KG1 (cell line): ENCODE measurements around the gene RPRD1B.

ENCODE experiments used
- DNase-seq: peaks from one replicate; lab custom pipeline; 2025; lab: John Stamatoyannopoulos, UW

The RPRD1B gene

GRCh38 chr20:38040276-38040675 lies 6.7 kb downstream of the RPRD1B start:
- DNase-seq = no peak

DNA sequence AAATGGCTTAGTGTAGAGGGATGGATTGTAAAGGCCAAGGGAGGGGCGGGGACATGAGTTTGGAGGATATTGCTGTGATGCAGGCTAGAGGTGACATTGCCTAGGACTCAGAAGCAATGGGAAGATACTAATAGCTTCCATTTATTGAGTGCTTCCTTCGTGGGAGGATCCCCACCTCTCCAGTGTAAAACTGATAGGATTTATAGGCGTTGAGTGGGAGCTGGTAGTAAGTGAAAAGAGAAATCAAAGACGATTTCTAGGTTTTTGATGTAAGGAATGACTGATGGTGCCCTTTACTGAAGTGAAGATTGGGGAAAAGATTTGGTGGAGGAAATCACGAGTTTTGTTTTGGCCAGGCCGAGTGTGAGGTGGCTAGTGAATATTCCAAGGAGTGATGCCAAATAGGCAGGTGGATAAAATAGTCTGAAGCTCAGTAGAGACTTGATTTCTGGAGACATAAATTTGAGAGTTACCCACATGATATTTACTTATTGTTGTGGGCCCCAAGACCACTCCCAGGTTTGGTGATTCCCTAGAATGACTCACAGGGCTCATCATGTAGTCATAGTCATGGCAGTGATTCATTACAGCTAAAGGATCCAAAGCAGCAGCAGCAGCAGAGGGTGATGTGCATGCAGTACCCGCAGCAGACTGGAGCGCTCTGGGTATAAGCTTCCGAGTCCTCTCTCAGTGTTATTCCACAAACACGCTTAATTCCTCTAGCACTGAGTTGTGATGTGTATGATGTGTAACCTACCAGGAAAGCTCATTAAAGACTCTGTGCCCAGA lies 10.2 kb downstream of the RPRD1B start:
- no peak for DNase-seq

GRCh38 chr20:38044685-38045084 lies 11.1 kb downstream of the RPRD1B start:
- DNase-seq = no peak

DNA sequence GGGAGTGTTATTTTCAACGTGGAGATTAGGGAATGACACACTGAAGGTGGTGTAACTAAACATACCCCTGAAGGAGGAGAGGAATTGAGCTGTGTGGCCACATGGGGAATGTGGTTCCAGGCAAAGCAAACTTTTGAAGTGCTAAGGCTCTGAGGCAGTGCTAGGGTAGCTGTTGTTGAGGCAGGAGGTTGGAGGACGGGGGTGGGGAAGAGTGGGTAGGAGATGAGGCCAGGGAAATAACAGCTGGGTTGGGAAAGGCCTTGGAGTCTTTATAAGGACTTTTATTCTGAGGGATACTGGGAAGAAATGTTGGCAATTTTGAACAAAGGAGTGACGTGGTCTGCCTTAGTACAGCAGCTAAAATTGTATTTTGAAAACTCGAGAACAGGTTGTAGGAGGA lies 13.0 kb downstream of the RPRD1B start:
- no peak for DNase-seq

DNA sequence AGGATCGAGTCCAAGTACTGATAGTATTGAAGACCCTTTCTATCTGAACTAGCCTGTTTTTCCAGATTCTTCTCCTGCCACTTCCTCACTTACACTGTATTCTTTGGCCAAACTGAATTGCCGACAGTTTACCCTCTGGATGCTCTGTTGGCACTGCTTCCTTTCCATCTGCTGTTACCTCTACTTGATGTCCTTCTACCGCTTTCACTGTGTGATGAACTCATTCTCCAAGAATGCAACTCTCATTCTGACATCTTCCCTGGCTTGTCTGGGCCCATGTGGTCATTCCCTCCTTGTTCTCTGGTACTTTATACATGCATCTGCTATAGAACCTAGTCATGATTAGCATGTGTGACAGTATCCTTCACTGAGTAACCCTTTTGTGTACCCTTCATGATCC lies 16.3 kb downstream of the RPRD1B start:
- no peak for DNase-seq

- DNase-seq = no peak
Measured at GRCh38 chr20:38050686-38051085, 17.1 kb downstream of the RPRD1B start.

DNA sequence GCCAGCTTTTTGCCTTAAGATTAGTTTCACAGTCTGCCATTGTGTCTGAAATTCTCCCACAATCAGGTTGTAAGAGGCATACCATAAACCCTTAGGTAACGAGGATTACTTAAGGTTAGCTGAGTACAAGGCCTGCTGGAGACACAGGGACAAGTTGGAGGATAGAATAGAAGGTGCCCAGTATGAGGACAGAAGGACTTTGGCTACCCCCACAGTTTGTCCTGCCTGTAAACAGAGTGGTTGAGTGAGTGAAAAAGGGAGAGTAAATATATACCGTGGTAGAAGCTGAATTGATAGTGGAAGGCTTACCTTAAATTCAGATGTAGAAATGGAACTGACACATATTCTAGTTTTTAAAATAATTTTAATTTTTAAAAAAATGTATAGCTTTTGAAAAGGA lies 19.3 kb downstream of the RPRD1B start:
- DNase-seq = no peak

GRCh38 chr20:38054647-38055046 lies 21.1 kb downstream of the RPRD1B start:
- no peak for DNase-seq

DNA sequence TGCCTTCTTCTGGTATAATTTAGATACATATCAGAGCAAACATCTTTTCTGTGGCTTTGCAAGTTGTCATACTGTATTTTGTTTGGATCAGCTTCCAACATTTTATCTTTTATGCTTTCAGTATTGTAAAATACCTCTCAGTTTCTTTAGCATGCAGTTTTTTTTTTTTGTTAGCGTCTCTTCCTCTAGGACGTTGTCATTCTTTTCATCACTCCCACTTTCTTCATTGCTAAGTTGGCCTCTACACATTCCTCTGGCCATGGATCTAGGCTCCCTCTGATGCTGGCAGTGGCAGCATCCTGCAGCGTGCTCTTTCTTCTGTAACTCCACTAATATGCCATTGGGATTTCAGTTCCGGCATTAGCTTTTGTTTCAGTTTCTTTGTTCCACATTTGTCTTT lies 21.7 kb downstream of the RPRD1B start:
- no peak for DNase-seq

- DNase-seq = no peak
Measured at GRCh38 chr20:38055848-38056247, 22.3 kb downstream of the RPRD1B start.

- peak; percentile 61 for DNase-seq
Measured at GRCh38 chr20:38057351-38057972, 23.9 kb downstream of the RPRD1B start.

- DNase-seq = no peak
Measured at GRCh38 chr20:38059832-38060231, 26.3 kb downstream of the RPRD1B start.

GRCh38 chr20:38060536-38060935 lies 27.0 kb downstream of the RPRD1B start:
- no peak for DNase-seq

- DNase-seq = no peak
Measured at GRCh38 chr20:38061109-38061508, 27.6 kb downstream of the RPRD1B start.

- DNase-seq = no peak
Measured at GRCh38 chr20:38062890-38063289, 29.3 kb downstream of the RPRD1B start.

DNA sequence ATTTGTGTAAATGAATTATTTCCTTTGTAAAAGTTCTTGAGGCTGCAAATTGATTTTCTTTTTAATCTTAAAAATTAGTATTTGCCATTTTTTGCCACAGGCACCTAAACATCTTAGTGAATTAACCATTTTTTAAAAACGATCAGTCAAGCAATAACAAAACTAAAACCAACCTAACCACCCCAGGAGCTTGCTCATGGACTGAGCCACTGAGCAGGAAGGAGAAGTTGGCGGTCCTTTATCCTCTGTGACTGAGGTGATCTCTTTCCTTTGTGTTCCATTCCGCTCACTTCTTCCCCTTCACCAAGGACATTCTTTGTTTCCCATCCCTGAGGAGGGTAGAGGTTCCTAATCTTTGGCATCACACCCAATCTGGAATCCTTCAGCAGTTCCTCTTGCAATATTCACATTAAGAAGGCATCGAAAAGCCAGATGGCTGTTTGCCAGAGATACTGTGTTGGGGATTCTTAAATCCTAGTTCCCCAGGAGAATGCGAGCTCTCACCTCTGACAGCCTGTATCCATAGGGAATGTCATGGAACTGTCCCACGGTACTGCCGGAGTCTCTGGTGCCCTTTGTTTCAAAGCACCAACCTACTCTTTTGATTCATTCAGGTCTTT lies 30.5 kb downstream of the RPRD1B start:
- DNase-seq = no peak

DNA sequence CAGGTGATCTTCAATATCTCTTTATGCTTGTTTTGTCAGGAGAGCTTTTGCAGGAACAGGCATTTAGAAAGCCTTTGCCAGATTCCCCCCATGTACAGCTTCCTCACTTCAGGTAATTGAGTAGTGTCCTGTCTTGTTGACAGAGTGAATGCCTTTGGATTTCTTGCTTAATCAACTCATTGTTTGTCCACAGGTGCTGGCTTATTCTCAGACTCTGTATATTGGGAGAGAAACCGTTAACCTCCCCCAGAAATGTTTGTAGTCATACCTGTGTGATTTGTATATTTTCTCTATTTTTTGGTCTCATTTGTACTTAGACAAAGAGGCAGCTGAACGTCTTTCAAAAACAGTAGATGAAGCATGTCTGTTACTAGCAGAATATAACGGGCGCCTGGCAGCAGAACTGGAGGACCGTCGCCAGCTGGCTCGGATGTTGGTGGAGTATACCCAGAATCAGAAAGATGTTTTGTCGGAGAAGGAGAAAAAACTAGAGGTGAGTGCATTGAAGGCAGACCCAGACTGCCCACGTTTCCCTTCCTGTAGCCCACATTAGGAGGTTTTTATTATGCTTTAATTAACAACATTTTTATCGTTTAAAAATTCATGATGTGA lies 32.3 kb downstream of the RPRD1B start:
- no peak for DNase-seq

DNA sequence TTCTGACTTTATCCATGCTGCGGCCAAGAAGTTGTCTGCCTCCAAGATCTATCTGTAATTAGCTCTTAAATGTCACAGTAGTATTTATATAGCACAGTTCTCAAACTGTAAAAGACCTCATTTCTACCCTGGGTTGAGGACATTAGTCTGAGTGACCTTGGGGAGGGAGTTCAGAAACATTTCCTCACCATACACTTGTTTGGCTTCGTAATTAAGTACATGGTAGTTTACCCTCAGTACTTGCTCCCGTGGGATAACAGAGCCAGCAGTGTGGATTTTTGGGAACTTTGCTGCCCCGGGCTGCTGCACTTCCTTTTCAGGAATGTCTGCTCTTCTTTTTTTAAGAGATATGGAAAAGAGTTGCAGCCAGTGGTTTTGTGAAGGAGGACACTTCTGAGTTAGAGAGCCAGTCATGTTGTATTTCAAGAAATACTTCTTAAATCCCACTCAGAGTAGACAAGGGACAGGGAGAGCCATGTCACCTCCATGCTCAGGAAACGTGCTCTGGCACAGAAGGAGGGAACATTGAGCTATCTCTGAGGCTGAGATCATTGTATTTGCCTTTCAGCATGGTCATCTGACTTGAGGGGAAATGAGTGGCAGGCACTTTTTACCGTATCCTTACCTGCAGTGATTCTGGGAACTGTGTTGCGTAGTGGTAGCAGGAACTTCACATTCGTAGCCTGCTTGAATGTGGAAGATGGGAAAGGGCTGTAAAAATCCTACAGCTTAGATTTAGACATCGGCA lies 33.6 kb downstream of the RPRD1B start:
- DNase-seq = no peak

DNA sequence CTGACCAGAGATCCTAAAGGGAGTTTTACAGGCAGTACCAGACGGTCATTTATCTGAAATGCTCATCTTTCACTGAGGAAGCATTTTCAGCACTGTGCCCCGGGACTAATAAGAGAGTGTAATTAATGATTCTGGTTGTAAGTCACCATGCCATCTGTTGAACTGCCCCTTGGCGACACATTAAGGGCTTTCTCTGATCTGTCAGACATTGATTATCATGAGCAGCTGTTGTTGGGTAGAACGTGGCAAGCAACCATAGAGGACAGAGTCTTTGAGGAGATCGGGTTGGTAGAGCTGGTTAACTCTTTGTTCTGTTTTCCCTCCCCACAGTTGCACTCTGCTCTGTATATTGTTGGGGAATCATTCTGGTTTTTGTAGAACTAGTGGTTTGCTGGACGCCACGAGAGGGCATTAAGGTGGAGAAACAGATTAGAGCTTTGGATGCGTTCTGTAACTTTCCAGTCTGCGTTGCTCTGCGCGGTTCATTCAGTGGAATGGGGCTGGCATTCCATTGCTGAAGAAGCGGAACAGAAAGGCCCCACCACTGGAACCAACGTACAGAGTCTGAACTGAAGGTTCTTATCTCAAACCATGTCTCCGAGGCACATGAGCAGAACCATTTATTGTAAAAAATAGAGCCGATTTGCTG lies 34.3 kb downstream of the RPRD1B start:
- DNase-seq = no peak

DNA sequence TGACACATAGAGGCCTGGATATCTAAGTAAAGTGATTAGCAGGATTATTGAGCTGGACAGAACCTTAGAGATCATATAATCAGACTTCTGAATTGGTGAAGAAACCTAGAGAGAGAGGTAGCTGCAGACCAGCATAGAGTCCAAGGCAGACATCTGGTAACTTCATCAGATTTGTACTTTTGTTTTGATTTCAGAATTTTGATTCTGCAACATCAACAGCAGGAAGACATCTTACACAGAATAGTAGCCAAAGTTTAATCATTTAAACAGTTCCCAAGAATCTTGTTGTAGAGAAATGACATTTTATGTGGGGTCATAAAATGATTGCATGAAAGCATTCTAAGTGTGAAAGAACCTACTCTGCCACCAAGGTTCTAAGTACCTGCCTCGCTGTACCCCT lies 39.4 kb downstream of the RPRD1B start:
- no peak for DNase-seq

DNA sequence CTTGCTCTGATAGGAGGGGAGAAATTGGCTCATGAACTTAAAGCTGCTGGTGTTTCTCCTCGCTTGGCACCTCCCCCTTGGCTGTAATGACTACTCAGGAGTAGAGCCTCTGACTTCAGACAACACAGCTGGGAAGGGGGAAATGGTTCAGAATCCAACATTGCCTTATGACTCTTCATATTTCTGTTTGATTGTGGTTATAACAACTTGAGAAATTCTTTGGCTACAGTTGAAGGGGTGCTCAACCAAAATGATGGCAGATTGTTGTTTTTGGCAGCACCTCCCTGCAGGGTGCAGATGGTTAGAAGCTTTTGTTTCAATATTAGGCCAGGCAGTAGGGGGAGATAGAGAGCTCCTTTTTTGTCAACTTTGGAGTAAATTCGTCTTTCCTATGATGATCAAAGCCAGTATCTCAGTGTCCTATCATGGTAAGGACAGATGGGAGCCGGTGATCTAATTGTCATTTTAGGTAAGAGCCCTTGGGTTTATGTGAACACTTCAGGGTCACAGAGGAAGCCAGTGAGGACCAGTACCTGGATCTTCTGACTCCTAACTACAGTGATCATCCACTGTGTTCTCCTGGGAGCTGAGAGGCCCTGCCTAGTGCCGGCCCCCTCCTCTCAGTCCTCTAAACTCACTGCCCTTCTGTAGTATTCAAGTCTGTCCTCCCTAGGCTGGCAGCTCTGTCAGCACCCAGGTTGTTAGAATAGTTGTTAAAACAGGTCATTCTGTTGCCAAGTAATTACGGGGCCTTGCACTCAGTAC lies 39.9 kb downstream of the RPRD1B start:
- DNase-seq = no peak
